Pancreas (tissue), 10 donors: ENCODE measurements around the gene REL. TPM values are rescaled to one million over a fixed set of nuclear protein-coding genes. Genes with fewer than 3 reads are reported as not detected.

Experiments
- ATAC-seq, 4 donors: fragments of 200-7000 bp; cut with Tn5 transposase; one replicate each; pipeline versions ENCODE4 v1.8.0 to v1.9.1; 2020; ENCODE audit warnings: mild to moderate bottlenecking in 4 of 4, moderate library complexity in 4 of 4
- DNase-seq, 6 donors: peaks; one replicate each; pipeline ENCODE4 v3.0.0-alpha.2; 2020
- FAIRE-seq: peaks from 2 replicates; lab custom pipeline; 2012; peaks lifted over from hg19 to GRCh38; lab: Jason Lieb, UNC
- H3K27ac ChIP-seq, 4 donors: fragments of 200-600 bp; sonication (generic); 1 replicate in 3 of 4; 2 replicates in 1 of 4; pipeline versions ENCODE4 v1.5.0 to v1.8.0; 2020
- H3K27me3 ChIP-seq, 4 donors: fragments of 200-600 bp; one replicate each; pipeline ENCODE4 v1.8.0; 2021
- H3K36me3 ChIP-seq, 3 donors: fragments of 200-600 bp; sonication (generic) in 1 of 3; one replicate each; pipeline versions ENCODE4 v1.5.0 to v1.8.0; 2020 to 2021
- H3K4me1 ChIP-seq, 3 donors: fragments of 200-600 bp; one replicate each; pipeline ENCODE4 v1.8.0; 2021
- H3K4me3 ChIP-seq, 4 donors: fragments of 200-600 bp; sonication (generic) in 2 of 4; one replicate each; pipeline versions ENCODE4 v1.5.0 to v1.8.0; 2020 to 2021
- H3K9me3 ChIP-seq, 4 donors: fragments of 200-600 bp; one replicate each; pipeline ENCODE4 v1.8.0; 2021
- CTCF ChIP-seq, 4 donors: fragments of 200-600 bp; sonication (generic) in 3 of 4; IDR thresholded peaks; one replicate each; pipeline versions ENCODE4 v1.5.0 to v1.8.0; 2021; ENCODE audit warnings: antibody characterized with exemption in 4 of 4
- WGBS, 2 donors: extraction: QIAGEN DNeasy Blood & Tissue Kit; methylation state at CpG; one replicate each; pipeline ENCODE4 v1.1.7; 2013; 5-methylcytosine and 5-hydroxymethylcytosine counted together
- intact Hi-C, 3 donors: fragments of 100-400 bp; cut with DNase I; formaldehyde crosslinking; loops; one replicate each; pipeline versions ENCODE4 v1.11.1 to v1.14.2; 2022
- polyA plus RNA-seq, 2 donors: library from polyadenylated mRNA; stranded (reverse); fragments of 200-250 nt; gene quantifications; one replicate each; pipeline ENCODE4 v1.2.3, GENCODE V29; 2013
- total RNA-seq, 6 donors: library from RNA; stranded (reverse); fragmentation: NEBNext Ultra II Directional in 4 of 6; extraction: Animal tissue kit (Norgen Biotek cat#: 25700) in 4 of 6; gene quantifications; one replicate each; pipeline versions ENCODE4 v1.2.1 to v1.2.4, GENCODE V29; 2021 to 2023
- donor health status: healthy with polysubstance abuse.
- donor health status: DM: no; HTN: no; CAD: no; lungs with moderate emphysema.
- donor health status: DM: no; HTN: no; CAD: no.
- donor health status: control.
- donor health status: control.
- donor health status: Bipolar disorder and iron deficiency.
- donor health status: DM: yes; HTN: yes; CAD: no.
- donor health status: DM: no; HTN: no; CAD: no.
- donor health status: DM: no; HTN: no; CAD: no.
- donor health status: DM: yes; HTN: yes; CAD: no.

Gene REL
- total and polyA plus RNA-seq, 8 donors = 1.5 to 11.9 (median 7.0) TPM

DNA sequence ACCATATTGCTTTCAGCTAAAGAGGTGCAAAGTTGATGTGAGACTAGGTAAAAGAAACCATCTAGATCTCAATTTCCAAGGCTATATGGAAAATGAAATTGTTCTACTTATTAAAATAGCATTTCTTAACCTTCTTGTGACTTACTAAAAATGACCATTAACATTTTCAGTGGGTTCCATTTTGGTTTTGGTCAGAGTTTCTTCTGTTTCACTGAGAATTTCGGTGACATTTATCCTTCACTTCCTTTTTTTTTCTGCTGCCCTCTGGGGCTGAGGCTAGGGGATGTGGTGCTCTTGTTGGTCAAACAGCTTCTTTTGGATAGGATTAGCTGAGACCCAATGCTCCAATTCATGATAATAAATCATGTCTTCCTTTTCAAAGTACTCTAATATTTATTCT lies 44.3 kb upstream of the REL start:
- WGBS, 2 donors = 47 to 51% methylated on average over 1 of the region's 1 CpG
- ATAC-seq (no peak), FAIRE-seq (no peak)

DNA sequence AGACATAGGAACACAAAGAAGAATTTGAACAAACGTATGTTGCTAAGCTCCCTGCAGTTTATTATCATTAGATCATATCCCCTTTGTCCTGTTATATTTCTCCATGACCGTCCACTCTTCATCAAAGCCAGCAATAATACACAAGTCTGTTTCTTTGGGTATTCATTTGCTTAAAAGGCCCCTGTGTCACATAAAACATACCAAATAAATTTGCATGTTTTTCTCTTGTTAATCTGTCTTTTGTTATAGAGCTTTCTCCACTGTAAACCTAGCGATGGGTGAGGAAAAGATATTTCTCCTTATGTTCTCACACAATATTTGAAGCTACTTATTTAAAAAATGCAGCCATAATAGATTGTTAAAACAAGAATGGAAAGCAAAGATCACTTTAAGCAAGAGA lies 42.9 kb upstream of the REL start:
- 79 to 82% methylated on average over 3 of the region's 3 CpGs for WGBS, 2 donors
- no peak for FAIRE-seq
- no peak for ATAC-seq

More for the DNA sequence above, 44.3 kb upstream of the REL start:
- DNase-seq = no peak
- TF ChIP-seq CTCF (IDR thresholded peaks at IDR 0.05) = no peak
- Histone ChIP-seq H3K4me3 (no peak overlapping the region), H3K27me3 (no peaks in the 10 kb centered on the region), H3K27ac (no peak overlapping the region), H3K9me3 (no peaks in the 10 kb centered on the region), H3K4me1 (no peaks in the 10 kb centered on the region), H3K36me3 (no peaks in the 10 kb centered on the region)
- intact Hi-C loops = no loop called here

GRCh38 chr2:60839126-60839813 lies 42.1 kb upstream of the REL start:
- Histone ChIP-seq H3K36me3 (no peaks in the 10 kb centered on the region), H3K27ac (no peak overlapping the region), H3K27me3 (no peaks in the 10 kb centered on the region), H3K9me3 (no peaks in the 10 kb centered on the region), H3K4me3 (no peak overlapping the region), H3K4me1 (no peaks in the 10 kb centered on the region)
- no peak for ATAC-seq
- no peak for FAIRE-seq
- 88 to 90% methylated on average over 9 of the region's 9 CpGs for WGBS, 2 donors
- intact Hi-C loops = no loop called here
- no peak for TF ChIP-seq CTCF (IDR thresholded peaks at IDR 0.05)
- DNase-seq = no peak

More for the DNA sequence above, 42.9 kb upstream of the REL start:
- Histone ChIP-seq H3K27me3 (no peaks in the 10 kb centered on the region), H3K9me3 (no peaks in the 10 kb centered on the region), H3K4me1 (no peaks in the 10 kb centered on the region), H3K36me3 (no peaks in the 10 kb centered on the region), H3K4me3 (no peak overlapping the region), H3K27ac (no peak overlapping the region)
- intact Hi-C loops = no loop called here
- DNase-seq = no peak
- TF ChIP-seq CTCF (IDR thresholded peaks at IDR 0.05) = no peak

DNA sequence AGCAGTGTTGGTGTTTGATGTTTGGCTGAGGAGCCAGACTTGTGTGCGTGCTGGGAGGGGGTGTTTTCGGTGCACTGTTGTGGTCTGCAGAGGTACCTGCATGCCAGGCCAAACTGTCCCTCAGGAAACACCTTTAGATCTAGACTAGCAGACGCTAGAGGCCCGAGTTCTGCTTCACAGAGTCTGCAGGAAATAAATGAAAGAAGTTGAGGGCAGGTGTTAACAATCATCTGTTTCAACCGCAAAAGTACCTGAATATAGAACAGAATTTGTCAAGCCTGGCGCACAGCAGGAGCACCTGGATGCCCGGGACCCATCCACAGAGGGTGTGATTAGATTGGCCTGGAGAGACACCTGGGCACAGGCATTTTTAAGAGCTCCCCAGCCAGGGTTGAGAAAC lies 40.5 kb upstream of the REL start:
- WGBS, 2 donors = 77 to 86% methylated on average over 7 of the region's 7 CpGs
- Histone ChIP-seq H3K9me3 (no peaks in the 10 kb centered on the region), H3K27ac (no peak overlapping the region), H3K4me1 (no peaks in the 10 kb centered on the region), H3K27me3 (no peaks in the 10 kb centered on the region), H3K36me3 (no peaks in the 10 kb centered on the region), H3K4me3 (no peak overlapping the region)
- ATAC-seq (no peak), FAIRE-seq (no peak), DNase-seq (no peak)
- no peak for TF ChIP-seq CTCF (IDR thresholded peaks at IDR 0.05)
- intact Hi-C loops = no loop called here

DNA sequence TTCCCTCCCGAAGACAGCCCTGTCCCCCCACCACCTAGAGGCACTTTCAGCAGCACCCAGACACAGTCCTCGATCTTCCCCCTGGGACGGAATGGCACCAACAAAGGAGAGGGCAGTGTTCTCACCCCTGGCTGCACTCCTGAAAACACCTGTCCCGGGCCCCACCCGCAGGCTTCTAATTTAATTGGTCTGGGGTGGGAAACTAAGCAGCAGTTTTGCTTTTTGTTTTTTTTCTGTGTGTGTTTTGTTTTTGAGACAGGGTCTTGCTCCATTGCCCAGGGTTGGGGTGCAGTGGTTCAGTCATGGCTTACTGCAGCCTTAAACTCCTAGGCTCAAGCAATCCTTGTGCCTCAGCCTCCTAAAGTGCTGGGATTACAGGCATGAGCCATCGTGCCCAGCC lies 38.4 kb upstream of the REL start:
- no peak for ATAC-seq
- 79 to 81% methylated on average over 6 of the region's 6 CpGs for WGBS, 2 donors
- no peak for DNase-seq
- Histone ChIP-seq H3K4me3 (no peak overlapping the region), H3K27me3 (no peaks in the 10 kb centered on the region), H3K4me1 (no peaks in the 10 kb centered on the region), H3K36me3 (no peaks in the 10 kb centered on the region), H3K9me3 (no peaks in the 10 kb centered on the region), H3K27ac (no peak overlapping the region)
- TF ChIP-seq CTCF (IDR thresholded peaks at IDR 0.05) = no peak
- intact Hi-C loops = no loop called here
- no peak for FAIRE-seq
